Activated T-cell treated with anti-CD3 and anti-CD28 coated beads for 24 hours (primary cell): ENCODE data around the gene BCL2L1.
A peak's percentile ranks its signal among the peaks of the same experiment; 100 is the strongest.
"Not testable (repeated sequence)": the region's sequence is repeated elsewhere in the genome, so short reads cannot be mapped to it uniquely, and the experiment has no call there.

Experiments
- DNase-seq: peaks from one replicate; pipeline ENCODE4 v3.0.0-alpha.2; 2020; ENCODE audit warnings: low read depth

BCL2L1 gene

DNA sequence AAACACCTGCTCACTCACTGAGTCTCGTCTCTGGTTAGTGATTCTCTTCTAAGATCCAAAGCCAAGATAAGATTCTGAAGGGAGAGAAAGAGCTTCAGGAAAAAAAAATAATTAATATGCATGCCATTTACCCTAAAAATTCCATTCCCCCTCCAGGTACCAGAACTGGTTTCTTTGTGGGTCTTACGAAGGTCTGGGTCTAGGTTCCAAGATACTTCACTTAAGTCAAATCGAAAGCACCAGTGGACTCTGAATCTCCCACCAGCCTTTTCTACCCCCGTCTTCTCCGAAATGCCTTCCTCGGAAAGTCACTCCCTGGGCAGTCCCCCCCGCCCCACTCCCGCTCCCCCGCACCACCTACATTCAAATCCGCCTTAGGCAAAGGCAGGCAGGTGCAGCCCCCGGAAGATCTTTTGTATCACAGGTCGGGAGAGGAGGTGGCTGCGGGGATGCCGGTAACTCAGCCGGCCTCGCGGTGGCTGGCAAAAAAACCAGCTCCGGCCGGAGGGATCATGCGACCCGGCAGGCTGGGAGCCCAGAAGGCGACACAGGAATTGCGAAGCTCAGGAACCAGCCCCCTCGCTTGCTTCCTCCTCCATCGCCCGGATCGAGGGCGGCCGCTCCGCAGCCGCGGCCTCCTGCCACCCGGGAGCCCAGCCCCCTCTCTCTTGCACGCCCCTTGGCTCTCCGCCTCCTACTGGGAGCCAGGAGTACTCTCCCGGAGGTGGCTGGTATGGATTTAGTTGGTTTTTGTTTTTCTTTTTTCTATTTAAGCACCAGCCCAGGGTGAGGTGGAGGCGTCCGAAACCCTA, at the start of gene BCL2L1:
BCL2L1 (minus strand) TSS at position 612 of the 812 bp plus-strand sequence. CDS start 650 bp downstream, outside the sequence.
- DNase-seq: peak; percentile 65

DNA sequence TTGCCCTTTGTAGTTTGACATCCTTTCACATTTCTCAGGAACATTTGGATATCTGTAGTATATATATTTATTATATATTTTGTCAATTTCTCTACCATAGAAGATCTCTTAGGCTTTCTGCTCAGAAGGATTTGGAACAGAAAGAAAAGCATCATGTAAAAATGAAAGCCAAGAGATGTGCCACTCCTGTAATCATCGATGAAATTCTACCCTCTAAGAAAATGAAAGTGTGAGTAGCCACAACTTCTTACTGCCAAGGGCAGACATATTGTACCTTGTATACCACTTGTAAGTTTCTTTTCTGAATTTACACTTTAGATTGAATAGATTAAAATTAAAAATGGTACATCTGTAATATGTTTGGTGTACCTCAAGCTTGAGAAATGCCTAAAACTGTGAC, 47.6 kb upstream of the BCL2L1 start:
- DNase-seq: no peak

DNA sequence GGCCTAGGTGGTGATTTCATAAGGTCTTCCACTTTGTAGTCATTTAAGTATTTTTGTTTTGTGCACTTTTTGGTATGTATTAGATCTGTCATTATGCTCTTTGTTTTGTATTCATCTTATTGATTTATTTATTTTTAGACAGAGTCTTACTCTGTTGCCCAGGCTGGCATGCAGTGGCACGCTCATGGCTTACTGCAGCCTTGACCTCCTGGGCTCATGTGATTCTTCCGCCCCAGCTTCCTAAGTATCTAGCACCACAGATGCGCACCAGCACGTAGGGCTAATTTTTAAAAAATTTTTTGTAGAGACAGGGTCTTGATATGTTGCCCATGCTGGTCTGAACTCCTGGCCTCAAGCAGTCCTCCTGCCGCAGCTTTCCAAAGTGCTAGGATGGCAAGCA, 47.0 kb upstream of the BCL2L1 start:
- no peak for DNase-seq

DNA sequence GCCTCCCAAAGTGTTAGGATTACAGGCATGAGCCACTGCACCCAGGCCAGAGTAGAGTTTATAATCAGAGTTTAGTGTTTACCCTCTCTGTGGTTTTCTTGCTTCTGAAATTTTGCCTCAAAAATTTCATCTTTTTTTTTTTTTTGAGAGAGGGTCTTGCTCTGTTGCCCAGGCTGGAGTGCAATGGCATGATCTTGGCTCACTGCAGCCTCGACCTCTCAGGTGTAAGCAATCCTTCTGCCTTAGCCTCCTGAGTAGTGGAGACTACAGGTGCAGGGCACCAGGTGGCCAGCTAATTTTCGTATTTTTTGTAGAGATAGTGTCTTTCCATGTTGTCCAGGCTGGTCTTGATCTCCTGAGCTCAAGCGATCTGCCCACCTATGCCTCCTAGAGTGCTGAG, 45.1 kb upstream of the BCL2L1 start:
- DNase-seq: no peak

DNA sequence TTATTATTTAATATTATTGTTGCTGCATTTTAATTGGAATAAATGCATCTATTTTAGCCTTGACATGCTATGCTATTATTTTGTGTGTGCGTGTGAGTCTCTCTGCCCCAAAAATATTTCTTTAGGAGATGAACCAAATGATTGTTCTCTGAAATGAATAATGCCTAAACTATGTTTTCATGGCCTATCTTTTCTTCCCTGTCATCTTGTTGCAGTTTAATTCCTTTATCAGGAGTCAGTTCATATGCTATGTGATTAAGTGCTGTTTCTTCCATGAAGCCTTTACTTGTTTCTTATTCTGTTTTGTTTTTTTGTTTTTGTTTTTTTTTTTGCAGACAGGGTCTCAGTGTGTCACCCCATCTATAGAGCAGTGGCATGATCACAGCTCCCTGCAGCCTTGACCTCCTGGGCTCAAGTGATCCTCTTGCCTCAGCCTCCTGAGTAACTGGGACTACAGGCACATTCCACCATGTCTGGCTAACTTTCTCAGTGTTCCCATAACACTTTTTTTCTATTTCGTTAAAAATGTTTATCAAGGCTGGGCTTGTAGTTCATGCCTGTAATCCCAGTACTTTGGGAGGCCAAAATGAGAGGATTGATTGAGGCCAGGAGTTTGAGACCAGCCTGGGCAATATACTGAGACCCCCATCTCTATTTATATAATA, 42.1 kb upstream of the BCL2L1 start:
- no peak for DNase-seq

DNA sequence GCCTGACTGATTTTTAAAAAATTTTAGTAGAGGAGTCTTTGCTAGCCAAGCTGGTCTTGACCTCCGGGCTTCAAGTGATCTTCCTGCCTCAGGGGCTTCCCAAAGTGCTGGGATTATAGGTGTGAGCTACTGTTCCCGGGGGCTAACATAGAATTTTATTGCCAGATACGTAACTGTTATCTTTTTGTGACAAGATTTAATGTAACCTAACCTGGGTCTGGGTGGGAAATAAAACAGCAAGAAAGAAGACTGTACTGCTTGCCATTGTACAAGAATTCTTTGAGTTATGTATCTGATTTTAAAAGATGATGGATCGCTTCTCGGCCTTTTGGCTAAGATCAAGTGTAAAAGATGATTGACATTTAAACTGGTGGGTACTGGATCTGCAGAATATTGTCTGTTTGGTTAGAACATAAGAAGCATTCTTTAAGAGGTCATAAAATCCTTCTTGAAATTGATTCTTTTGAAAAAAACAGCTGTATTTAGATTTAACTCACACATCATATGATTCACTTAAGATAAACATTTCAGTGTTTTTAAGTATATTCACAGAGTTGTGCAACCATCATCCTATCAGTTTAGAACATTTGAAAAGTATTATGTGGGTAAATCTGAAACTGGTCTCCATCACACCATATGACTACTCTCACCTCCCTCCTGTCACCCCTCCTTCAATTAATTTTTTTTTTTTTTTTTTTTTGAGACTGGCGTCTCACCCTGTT, 38.0 kb upstream of the BCL2L1 start:
- no peak for DNase-seq

DNA sequence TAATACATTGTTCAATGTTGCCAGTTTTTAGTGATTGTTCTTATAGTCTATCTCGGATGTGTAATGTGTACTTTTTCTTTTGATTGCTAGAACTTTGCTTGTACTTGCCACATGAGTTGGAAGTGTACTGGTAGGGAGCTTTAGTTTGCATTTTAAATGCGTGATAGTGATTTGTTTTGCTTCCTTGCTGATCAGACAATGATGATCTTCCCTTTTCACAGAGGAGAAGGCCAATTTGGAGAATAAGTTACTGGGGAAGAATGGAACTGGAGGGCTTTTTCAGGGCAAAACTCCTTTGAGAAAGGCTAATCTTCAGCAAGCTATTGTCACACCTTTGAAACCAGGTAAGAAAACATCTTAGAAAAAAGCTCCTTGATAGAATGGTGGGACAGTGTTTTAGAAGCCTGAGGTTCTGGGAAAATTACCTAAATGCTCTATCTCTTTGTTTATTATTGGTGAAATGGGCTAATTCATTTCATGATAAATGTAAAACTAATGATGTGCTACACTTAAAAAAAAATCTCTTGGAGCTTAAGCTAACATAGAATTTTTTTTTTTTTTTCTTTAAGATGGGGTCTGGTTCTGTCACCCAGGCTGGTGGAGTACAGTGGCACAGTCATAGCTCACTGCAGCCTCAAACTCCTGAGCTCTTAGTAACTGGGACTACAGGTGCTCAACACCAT, 37.3 kb upstream of the BCL2L1 start:
- no peak for DNase-seq

DNA sequence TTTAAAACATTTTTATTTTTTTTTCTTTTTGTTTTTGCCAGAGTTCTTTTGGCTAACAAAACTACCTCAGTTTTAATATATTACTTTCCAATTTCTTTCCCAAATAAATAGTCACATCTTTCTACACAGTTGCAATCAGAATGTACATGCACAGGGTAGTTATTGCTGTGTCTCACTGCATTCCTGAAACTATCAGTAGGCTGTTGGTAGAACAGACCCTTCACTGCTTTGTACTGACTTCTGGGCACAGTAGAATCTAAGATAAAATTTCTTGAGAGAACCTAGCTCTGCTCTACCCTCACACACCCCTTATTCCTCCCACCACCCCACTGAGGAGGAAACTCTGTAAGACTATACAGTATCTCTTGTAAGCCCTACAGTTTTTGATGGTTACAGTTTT, 36.3 kb upstream of the BCL2L1 start:
- no peak for DNase-seq

DNA sequence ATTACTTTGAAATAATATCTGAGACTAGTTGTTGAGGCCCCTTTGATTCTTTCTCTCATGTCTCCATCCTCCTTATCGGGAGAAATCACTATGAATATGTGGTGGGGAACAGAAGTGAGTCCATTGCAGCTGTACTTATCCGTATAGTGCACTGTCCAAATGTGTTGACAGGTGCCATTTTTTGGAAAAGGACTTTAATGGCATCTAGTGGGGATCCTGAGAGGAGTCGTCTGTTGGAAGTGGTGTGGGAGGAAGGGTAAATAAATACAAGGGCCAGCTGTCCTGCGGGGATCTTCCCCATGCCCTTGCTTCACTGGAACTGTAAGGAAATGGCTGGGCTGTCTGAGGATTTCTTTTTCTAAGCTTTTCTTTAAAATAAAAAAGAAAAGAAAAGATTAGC, 35.9 kb upstream of the BCL2L1 start:
- DNase-seq: no peak

DNA sequence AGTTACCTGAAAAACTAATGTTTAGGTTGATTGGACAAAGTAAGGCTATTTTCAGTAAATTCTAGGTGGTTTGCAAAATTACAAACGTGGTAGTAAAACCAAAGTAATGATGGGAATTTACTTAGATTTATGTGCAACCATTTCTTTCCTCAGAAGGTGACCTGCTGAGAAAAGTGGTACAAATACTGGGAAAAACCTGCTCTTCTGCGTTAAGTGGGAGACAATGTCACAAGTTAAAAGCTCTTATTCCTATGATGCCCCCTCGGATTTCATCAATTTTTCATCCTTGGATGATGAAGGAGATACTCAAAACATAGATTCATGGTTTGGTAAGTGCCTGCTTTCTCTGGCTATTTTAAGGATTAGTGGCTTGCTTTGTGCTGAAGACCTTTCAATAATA, 34.6 kb upstream of the BCL2L1 start:
- no peak for DNase-seq

DNA sequence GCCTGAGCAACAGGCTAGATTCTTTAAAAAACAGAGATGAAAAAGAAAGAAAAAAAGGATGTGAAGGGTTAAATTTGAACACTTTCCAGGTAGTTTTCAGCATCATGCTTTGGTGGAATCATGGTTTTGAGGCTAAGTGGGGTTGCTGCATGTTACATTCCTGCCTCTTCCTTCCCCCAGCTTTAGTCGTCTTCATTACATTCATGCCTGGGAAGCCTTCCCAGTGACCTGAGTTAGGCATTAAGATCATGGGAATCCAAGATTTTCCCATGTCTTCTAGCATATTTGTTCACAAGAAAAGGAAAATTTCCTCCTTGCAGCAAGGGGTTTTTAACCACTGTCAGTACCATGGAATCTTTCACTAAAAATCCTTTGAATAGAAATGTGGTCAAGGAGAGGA, 28.5 kb upstream of the BCL2L1 start:
- no peak for DNase-seq

DNA sequence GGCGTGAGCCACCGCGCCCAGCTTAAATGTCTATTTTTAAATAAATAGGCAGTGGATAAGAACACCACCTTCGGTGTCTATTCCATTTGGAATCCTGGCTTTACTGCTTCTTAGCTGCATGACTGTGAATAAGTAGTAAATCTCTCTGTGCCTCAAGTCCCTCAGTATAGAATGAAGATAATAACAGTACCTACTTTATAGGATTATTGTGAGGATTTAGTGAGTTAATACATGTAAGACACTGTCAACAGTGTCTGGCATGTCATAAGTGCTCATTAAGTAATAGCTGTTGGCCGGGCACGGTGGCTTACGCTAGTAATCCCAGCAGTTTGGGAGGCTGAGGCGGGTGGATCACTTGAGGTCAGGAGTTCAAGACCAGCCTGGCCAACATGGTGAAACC, 26.6 kb upstream of the BCL2L1 start:
- no peak for DNase-seq

DNA sequence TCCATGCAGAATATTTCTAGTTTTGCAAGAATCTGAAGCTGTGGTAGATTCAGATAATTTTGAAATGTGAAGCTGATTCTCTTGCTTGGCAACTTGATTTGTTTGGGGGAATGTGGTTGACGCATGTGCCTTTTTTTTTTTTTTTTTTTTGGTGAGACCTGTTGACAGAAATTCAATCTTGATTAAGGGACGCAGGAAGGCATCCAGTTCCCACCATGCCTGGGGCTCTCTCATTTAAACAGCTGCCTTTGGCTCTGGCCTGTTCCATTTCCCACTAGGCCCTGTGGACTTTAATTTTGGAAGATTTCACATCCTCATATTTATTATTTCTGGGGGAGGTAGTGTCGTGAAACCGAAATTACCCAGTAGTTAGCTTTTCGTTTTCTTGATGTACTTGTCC, 25.0 kb upstream of the BCL2L1 start:
- no peak for DNase-seq

DNA sequence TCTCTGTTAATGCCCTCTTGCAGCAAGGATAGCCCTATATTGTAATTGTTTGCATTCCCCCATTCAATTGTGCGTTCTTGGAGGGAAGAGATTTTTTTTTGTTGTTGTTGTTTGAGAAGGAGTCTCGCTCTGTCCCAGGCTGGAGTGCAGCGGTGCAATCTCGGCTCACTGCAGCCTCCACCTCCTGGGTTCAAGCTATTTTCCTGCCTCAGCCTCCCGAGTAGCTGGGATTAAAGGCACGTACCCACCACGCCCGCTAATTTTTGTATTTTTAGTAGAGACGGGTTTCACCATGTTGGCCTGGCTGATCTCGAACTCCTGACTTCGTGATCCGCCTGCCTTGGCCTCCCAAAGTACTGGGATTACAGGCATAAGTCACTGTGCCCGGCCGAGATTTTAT, 24.4 kb upstream of the BCL2L1 start:
- DNase-seq: not testable (repeated sequence)

DNA sequence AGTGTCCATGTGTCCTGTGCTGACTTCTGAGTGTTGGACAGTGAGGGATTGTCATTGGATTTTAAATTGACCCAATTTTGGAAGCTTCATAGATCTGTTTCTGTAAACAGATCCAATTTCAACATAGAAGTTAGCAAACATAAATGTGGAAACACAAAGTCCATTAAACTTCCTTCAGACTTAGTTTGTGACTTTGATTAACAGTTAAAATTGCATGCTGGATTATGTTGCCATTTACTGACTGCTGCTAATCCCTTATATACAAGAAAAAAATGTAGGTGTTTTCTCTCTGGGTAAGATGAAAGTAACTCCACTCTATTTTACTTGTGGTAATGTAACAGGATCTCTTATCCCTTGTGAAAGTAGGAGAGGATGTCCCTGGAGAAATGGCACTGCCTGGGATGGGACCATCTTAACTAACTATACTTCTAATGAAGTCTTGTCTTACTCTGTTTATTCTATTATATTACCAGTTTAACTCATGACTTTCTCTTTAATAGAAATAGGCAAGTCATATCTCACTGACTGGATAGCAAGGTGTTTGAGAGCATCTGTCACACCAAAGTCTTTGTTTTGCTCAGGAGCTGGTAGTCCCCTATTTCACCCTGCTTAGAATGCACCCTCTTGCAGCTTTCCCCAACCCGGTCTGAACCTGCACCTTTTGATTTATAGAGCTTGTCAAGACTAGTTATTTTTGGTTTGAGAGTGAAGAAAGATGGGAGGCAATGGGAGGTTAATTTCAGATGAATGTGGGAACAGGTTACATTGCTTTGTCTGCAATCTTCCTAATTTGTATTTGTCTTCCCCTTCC, 23.6 kb upstream of the BCL2L1 start:
- no peak for DNase-seq

DNA sequence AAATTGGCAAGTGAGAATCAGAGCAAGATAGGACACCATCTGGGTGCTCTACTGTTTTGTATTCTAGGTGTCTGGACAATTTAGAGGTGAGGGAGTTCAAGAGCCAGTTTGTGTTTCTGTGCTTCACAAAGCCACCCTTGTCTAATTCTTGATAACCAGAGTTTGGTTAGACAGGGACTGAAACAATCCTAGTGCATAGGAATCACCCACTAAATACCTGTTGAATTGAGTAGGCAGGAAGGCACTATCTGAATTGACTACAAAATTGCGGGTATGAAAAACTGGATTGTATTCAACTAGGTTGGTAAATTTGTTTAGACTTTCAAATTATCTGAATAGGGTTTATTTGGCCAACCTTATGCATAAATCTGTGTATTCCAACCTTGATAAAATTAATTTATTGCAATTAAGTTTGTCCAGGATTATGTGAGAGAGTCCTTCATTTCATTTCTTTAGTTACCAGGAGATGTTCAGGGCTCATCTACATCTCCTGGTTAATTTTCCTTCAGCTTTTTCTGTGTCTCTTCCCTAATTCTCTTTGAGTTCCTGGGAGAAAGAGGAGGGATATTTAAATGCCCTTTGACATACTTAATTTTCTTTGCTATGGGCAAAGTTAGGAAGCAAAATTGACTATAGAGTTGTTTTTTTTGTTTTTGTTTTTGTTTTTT, 18.1 kb upstream of the BCL2L1 start:
- DNase-seq: no peak

DNA sequence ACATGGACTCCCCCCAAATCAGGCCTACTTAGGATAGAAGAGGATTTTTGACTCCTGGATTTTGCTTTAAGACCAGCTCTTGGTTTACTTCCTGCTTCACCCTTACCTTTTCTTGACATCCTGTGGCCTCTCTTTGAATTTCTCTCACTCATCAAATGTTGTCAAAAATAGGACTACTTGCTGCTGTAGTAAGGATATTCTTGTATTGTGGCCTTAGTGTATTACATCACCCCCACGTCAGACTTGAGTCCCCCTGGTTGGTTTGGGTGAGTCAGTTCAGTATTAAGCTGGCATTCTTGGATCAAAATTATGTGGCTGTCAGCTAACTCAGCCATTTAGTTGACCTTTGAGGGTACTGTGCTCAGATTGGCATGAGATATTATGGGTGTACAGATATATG, 17.5 kb upstream of the BCL2L1 start:
- DNase-seq: no peak

DNA sequence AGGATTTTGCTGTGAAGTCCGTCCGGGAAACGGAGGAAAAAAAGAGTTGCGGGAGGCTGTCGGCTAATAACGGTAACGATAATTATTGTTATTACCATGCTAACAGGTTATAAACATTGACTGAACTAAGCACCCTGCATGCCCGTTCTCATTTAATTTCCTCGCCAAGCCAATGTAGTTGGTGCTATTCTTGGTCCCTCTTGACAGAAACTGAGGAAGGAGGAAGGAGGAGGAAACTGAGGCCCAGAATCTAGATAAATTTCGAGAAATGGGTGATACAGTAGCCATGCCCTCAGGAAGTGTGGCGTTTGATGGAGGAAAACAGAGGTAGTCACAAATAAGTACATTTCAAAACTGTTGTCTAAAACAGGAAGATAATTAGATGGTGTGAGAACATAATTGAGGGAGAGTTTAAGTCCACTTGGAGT, 16.9 kb upstream of the BCL2L1 start:
- DNase-seq: no peak

DNA sequence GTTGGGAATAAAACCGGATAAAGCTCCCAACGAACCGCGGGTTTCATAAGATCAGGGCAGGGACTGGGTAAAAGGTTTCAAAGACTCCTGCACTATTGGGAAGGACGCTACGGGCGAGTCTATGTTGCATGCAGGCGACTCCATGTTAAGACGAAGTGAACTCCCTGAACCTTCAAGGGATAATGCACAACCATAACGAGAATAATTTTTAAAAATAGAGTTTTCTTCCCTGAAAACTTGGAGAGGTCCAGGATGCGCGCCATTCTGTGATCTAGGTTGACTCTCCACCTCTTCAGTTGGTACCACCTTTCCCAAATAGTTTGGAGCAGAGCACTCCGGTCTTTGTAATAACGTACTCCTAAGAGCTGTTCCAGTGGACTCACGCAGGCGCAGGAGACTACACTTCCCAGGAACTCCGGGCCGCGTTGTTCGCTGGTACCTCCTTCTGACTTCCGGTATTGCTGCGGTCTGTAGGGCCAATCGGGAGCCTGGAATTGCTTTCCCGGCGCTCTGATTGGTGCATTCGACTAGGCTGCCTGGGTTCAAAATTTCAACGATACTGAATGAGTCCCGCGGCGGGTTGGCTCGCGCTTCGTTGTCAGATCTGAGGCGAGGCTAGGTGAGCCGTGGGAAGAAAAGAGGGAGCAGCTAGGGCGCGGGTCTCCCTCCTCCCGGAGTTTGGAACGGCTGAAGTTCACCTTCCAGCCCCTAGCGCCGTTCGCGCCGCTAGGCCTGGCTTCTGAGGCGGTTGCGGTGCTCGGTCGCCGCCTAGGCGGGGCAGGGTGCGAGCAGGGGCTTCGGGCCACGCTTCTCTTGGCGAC, 16.3 kb upstream of the BCL2L1 start, which contains the start of gene TPX2:
TPX2 (plus strand) TSS at position 562 of the 821 bp plus-strand sequence. CDS start 18,187 bp downstream, outside the sequence.
- peak; percentile 86 for DNase-seq

DNA sequence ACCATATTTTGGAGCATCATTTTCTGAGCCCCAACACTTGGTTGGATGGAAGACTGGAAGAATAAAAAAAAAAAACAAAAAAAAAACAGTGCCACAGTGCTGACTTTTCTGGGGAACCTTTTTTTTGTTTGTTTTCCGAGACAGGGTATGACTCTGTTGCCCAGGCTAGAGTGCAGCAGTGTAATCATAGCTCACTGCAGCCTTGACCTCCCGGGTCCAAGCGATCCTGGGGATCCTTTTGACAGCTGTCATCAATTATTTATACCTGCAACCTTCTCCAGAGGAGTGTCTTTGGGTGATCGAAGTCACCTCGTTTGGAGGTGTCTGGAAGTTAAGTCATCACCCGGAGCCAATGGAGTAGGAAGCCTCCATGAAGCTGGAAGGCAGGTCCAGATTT, 8.7 kb upstream of the BCL2L1 start:
- DNase-seq: no peak
